IMR-90 (cell line): ENCODE measurements around the gene FSTL5.

ENCODE experiments used
- FOS ChIP-seq: fragments of 150-350 bp; IDR thresholded peaks from 2 replicates; pipeline ENCODE4 v1.6.1; 2016; ENCODE audit warnings: low read depth, low read length
- MAZ ChIP-seq: IDR thresholded peaks from 2 replicates; pipeline ENCODE4 v1.6.1; 2012; ENCODE audit warnings: low read depth, mild to moderate bottlenecking, low read length, improper control_type of control experiment, moderate library complexity, borderline replicate concordance
- RFX5 ChIP-seq: IDR thresholded peaks from 2 replicates; pipeline ENCODE4 v1.8.0; 2012; ENCODE audit warnings: low read depth, mild to moderate bottlenecking, low read length, moderate library complexity
- TF ChIP-seq, protein P1 (sequence below): conservative IDR thresholded peaks from 2 replicates; pipeline ENCODE4 v1.5.1; 2012; ENCODE audit warnings: mild to moderate bottlenecking, low read depth, low read length, improper control_type of control experiment

DNA sequence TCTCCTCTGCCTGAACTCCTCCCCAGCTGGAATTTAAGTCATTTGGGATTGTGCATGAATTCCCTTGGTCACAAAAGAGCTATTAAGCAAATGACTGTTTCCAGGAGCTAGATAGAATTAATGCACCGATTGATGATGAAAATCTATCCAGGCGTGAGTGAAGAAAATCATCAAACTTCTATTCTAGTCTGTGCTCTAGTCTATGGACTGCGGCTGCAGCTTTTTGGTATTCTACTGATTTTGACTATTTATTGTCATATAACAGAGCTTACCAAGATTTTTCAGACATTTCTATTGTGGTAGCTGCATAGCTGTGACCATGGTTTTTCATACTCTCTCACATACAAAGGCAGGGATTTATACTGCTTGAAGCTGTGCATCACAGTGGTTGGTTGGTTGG is 403.8 kb downstream of the FSTL5 start:
- TF ChIP-seq, protein P1, sequence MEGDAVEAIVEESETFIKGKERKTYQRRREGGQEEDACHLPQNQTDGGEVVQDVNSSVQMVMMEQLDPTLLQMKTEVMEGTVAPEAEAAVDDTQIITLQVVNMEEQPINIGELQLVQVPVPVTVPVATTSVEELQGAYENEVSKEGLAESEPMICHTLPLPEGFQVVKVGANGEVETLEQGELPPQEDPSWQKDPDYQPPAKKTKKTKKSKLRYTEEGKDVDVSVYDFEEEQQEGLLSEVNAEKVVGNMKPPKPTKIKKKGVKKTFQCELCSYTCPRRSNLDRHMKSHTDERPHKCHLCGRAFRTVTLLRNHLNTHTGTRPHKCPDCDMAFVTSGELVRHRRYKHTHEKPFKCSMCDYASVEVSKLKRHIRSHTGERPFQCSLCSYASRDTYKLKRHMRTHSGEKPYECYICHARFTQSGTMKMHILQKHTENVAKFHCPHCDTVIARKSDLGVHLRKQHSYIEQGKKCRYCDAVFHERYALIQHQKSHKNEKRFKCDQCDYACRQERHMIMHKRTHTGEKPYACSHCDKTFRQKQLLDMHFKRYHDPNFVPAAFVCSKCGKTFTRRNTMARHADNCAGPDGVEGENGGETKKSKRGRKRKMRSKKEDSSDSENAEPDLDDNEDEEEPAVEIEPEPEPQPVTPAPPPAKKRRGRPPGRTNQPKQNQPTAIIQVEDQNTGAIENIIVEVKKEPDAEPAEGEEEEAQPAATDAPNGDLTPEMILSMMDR: no peak
- TF ChIP-seq RFX5 (no peak), MAZ (no peak), FOS (no peak)
